IgD-negative memory B cell (primary cell): ENCODE results near the gene STK32B. TPM values are rescaled to one million over a fixed set of nuclear protein-coding genes. Genes with fewer than 3 reads are reported as not detected.
"Not testable (repeated sequence)": the region's sequence is repeated elsewhere in the genome, so short reads cannot be mapped to it uniquely, and the experiment has no call there.

Experiments
- H3K27ac Mint-ChIP-seq, 3 donors: one replicate each; pipeline ENCODE4 v1.8.0; 2020 to 2022; ENCODE audit warnings: mild to moderate bottlenecking in 3 of 3, mixed read lengths in 3 of 3, moderate library complexity in 1 of 3
- H3K27me3 Mint-ChIP-seq: one replicate; pipeline ENCODE4 v1.8.0; 2021; ENCODE audit warnings: mixed read lengths
- H3K36me3 Mint-ChIP-seq: one replicate; pipeline ENCODE4 v1.8.0; 2020; ENCODE audit warnings: mild to moderate bottlenecking, mixed read lengths
- H3K4me1 Mint-ChIP-seq, 3 donors: one replicate each; pipeline ENCODE4 v1.8.0; 2020 to 2022; ENCODE audit warnings: mixed read lengths in 3 of 3, mild to moderate bottlenecking in 1 of 3
- H3K4me3 Mint-ChIP-seq, 4 donors: one replicate each; pipeline ENCODE4 v1.8.0; 2020 to 2022; ENCODE audit warnings: mild to moderate bottlenecking in 4 of 4, mixed read lengths in 4 of 4, moderate library complexity in 3 of 4
- H3K9me3 Mint-ChIP-seq, 3 donors: one replicate each; pipeline ENCODE4 v1.8.0; 2020 to 2021; ENCODE audit warnings: mixed read lengths in 3 of 3, mild to moderate bottlenecking in 1 of 3
- polyA plus RNA-seq: library from polyadenylated mRNA; unstranded; fragments of 300-500 nt; fragmentation: Illumina TruSeq; gene quantifications from one replicate; pipeline ENCODE4 v1.2.3, GENCODE V29; 2021

The STK32B gene
- polyA plus RNA-seq, 1 donor from 2014 or later = not detected

GRCh38 chr4:5222047-5222446 lies 170.8 kb downstream of the STK32B start:
- H3K4me3 Mint-ChIP-seq = no peak overlapping the region
- H3K36me3 Mint-ChIP-seq = peaks cover 2% of the 10 kb centered on the region
- peaks cover 5 to 16% (median 10%) of the 10 kb centered on the region in 3 donors for H3K9me3 Mint-ChIP-seq

GRCh38 chr4:5222951-5223350 lies 171.7 kb downstream of the STK32B start:
- H3K27me3 Mint-ChIP-seq = no peaks in the 10 kb centered on the region
- H3K36me3 Mint-ChIP-seq = peaks cover 2% of the 10 kb centered on the region
- no peak overlapping the region for H3K27ac Mint-ChIP-seq
- H3K4me1 Mint-ChIP-seq = no peaks in the 10 kb centered on the region
- H3K9me3 Mint-ChIP-seq = peaks cover 5 to 16% (median 10%) of the 10 kb centered on the region in 3 donors
- H3K4me3 Mint-ChIP-seq = no peak overlapping the region

More at GRCh38 chr4:5222047-5222446, 170.8 kb downstream of the STK32B start:
- Mint-ChIP-seq H3K27ac (no peak overlapping the region), H3K4me1 (no peaks in the 10 kb centered on the region), H3K27me3 (no peaks in the 10 kb centered on the region)

GRCh38 chr4:5224340-5224739 lies 173.1 kb downstream of the STK32B start:
- Mint-ChIP-seq H3K4me3 (no peak overlapping the region), H3K4me1 (no peaks in the 10 kb centered on the region), H3K27ac (no peak overlapping the region), H3K27me3 (no peaks in the 10 kb centered on the region), H3K9me3 (peaks cover 5 to 14% (median 10%) of the 10 kb centered on the region in 3 donors), H3K36me3 (peaks cover 2% of the 10 kb centered on the region)

- H3K36me3 Mint-ChIP-seq = no peaks in the 10 kb centered on the region
- H3K9me3 Mint-ChIP-seq = peaks cover 0 to 2% (median 0%) of the 10 kb centered on the region in 3 donors
- no peak overlapping the region for H3K4me3 Mint-ChIP-seq
- H3K4me1 Mint-ChIP-seq = no peaks in the 10 kb centered on the region
- H3K27me3 Mint-ChIP-seq = no peaks in the 10 kb centered on the region
- no peak overlapping the region for H3K27ac Mint-ChIP-seq
Observed at GRCh38 chr4:5232549-5232948, 181.3 kb downstream of the STK32B start.

GRCh38 chr4:5237086-5237660 lies 185.9 kb downstream of the STK32B start:
- Mint-ChIP-seq H3K27me3 (no peaks in the 10 kb centered on the region), H3K4me3 (no peak overlapping the region), H3K4me1 (no peaks in the 10 kb centered on the region), H3K9me3 (no peaks in the 10 kb centered on the region), H3K36me3 (no peaks in the 10 kb centered on the region), H3K27ac (no peak overlapping the region)

GRCh38 chr4:5238173-5238572 lies 186.9 kb downstream of the STK32B start:
- no peak overlapping the region for H3K4me3 Mint-ChIP-seq
- no peaks in the 10 kb centered on the region for H3K36me3 Mint-ChIP-seq
- no peaks in the 10 kb centered on the region for H3K9me3 Mint-ChIP-seq
- H3K27me3 Mint-ChIP-seq = no peaks in the 10 kb centered on the region
- H3K4me1 Mint-ChIP-seq = no peaks in the 10 kb centered on the region
- H3K27ac Mint-ChIP-seq = no peak overlapping the region

- not testable (repeated sequence) for H3K36me3 Mint-ChIP-seq, H3K4me1 Mint-ChIP-seq, H3K27me3 Mint-ChIP-seq, H3K27ac Mint-ChIP-seq, H3K9me3 Mint-ChIP-seq
- H3K4me3 Mint-ChIP-seq = peak overlapping the region in 1 of 4 donors; percentile 23
Observed at GRCh38 chr4:5247061-5247460, 195.8 kb downstream of the STK32B start.

GRCh38 chr4:5247735-5248134 lies 196.5 kb downstream of the STK32B start:
- peaks cover 3% of the 10 kb centered on the region for H3K36me3 Mint-ChIP-seq
- no peak overlapping the region for H3K4me3 Mint-ChIP-seq
- H3K4me1 Mint-ChIP-seq = no peaks in the 10 kb centered on the region
- peaks cover 2 to 8% (median 5%) of the 10 kb centered on the region in 3 donors for H3K9me3 Mint-ChIP-seq
- peaks cover 3% of the 10 kb centered on the region for H3K27me3 Mint-ChIP-seq
- H3K27ac Mint-ChIP-seq = no peak overlapping the region

GRCh38 chr4:5249727-5250126 lies 198.4 kb downstream of the STK32B start:
- Mint-ChIP-seq H3K4me3 (no peak overlapping the region), H3K9me3 (peaks cover 1 to 8% (median 5%) of the 10 kb centered on the region in 3 donors), H3K36me3 (peaks cover 3% of the 10 kb centered on the region), H3K27me3 (peaks cover 3% of the 10 kb centered on the region), H3K27ac (no peak overlapping the region), H3K4me1 (no peaks in the 10 kb centered on the region)

- not testable (repeated sequence) for H3K4me3 Mint-ChIP-seq, H3K27me3 Mint-ChIP-seq, H3K4me1 Mint-ChIP-seq, H3K27ac Mint-ChIP-seq, H3K9me3 Mint-ChIP-seq, H3K36me3 Mint-ChIP-seq
Observed at GRCh38 chr4:5250536-5250935, 199.3 kb downstream of the STK32B start.

GRCh38 chr4:5256421-5256820 lies 205.1 kb downstream of the STK32B start:
- no peak overlapping the region for H3K27ac Mint-ChIP-seq
- no peaks in the 10 kb centered on the region for H3K36me3 Mint-ChIP-seq
- peaks cover 0 to 6% (median 1%) of the 10 kb centered on the region in 3 donors for H3K9me3 Mint-ChIP-seq
- H3K4me3 Mint-ChIP-seq = no peak overlapping the region
- no peaks in the 10 kb centered on the region for H3K27me3 Mint-ChIP-seq
- no peaks in the 10 kb centered on the region for H3K4me1 Mint-ChIP-seq

GRCh38 chr4:5257086-5257485 lies 205.8 kb downstream of the STK32B start:
- no peaks in the 10 kb centered on the region for H3K36me3 Mint-ChIP-seq
- H3K4me3 Mint-ChIP-seq = no peak overlapping the region
- no peaks in the 10 kb centered on the region for H3K4me1 Mint-ChIP-seq
- peaks cover 0 to 6% (median 1%) of the 10 kb centered on the region in 3 donors for H3K9me3 Mint-ChIP-seq
- no peak overlapping the region for H3K27ac Mint-ChIP-seq
- no peaks in the 10 kb centered on the region for H3K27me3 Mint-ChIP-seq

GRCh38 chr4:5259471-5259870 lies 208.2 kb downstream of the STK32B start:
- no peak overlapping the region for H3K4me3 Mint-ChIP-seq
- H3K27ac Mint-ChIP-seq = no peak overlapping the region
- no peaks in the 10 kb centered on the region for H3K4me1 Mint-ChIP-seq
- peaks cover 0 to 5% (median 1%) of the 10 kb centered on the region in 3 donors for H3K9me3 Mint-ChIP-seq
- H3K27me3 Mint-ChIP-seq = no peaks in the 10 kb centered on the region
- no peaks in the 10 kb centered on the region for H3K36me3 Mint-ChIP-seq

- Mint-ChIP-seq H3K36me3 (no peaks in the 10 kb centered on the region), H3K4me3 (no peak overlapping the region), H3K27ac (no peak overlapping the region), H3K9me3 (peaks cover 0 to 5% (median 1%) of the 10 kb centered on the region in 3 donors), H3K27me3 (no peaks in the 10 kb centered on the region), H3K4me1 (no peaks in the 10 kb centered on the region)
Observed at GRCh38 chr4:5260121-5260520, 208.8 kb downstream of the STK32B start.

- H3K36me3 Mint-ChIP-seq = no peaks in the 10 kb centered on the region
- peaks cover 0 to 5% (median 1%) of the 10 kb centered on the region in 3 donors for H3K9me3 Mint-ChIP-seq
- H3K27ac Mint-ChIP-seq = no peak overlapping the region
- H3K4me3 Mint-ChIP-seq = no peak overlapping the region
- H3K27me3 Mint-ChIP-seq = no peaks in the 10 kb centered on the region
- H3K4me1 Mint-ChIP-seq = no peaks in the 10 kb centered on the region
Observed at GRCh38 chr4:5261866-5262265, 210.6 kb downstream of the STK32B start.

- H3K4me1 Mint-ChIP-seq = no peaks in the 10 kb centered on the region
- H3K36me3 Mint-ChIP-seq = no peaks in the 10 kb centered on the region
- H3K4me3 Mint-ChIP-seq = no peak overlapping the region
- H3K9me3 Mint-ChIP-seq = peaks cover 0 to 2% (median 0%) of the 10 kb centered on the region in 3 donors
- H3K27ac Mint-ChIP-seq = no peak overlapping the region
- H3K27me3 Mint-ChIP-seq = no peaks in the 10 kb centered on the region
Observed at GRCh38 chr4:5266991-5267390, 215.7 kb downstream of the STK32B start.
